Transverse colon (tissue), 3 donors: ENCODE measurements around the gene GADD45B.

ENCODE experiments used
- CTCF ChIP-seq, 5 experiments: fragments of 200-600 bp in 3 of 5; fragments of 450-650 bp in 2 of 5; sonication (generic) in 3 of 5; IDR thresholded peaks; 1 replicate in 2 of 5; 2 replicates in 3 of 5; pipeline ENCODE4 v1.5.1; 2016 to 2017; ENCODE audit warnings: antibody characterized with exemption in 5 of 5, inconsistent platforms in 3 of 5, mild to moderate bottlenecking in 2 of 5, moderate library complexity in 1 of 5
- EP300 ChIP-seq: sonication (generic); formaldehyde crosslinking; IDR thresholded peaks from one replicate; pipeline ENCODE4 v1.6.1; 2017; ENCODE audit warnings: antibody characterized with exemption, low read depth
- POLR2A ChIP-seq: fragments of 450-650 bp; IDR thresholded peaks from one replicate; pipeline ENCODE4 v1.6.1; 2016; ENCODE audit warnings: antibody characterized with exemption, mild to moderate bottlenecking, moderate library complexity

GRCh38 chr19:2454962-2455850 is 20.7 kb upstream of the GADD45B start:
- TF ChIP-seq CTCF (IDR thresholded peaks at IDR 0.05) (no peak), POLR2A (no peak), EP300 (no peak)
